K562 (cell line): ENCODE data around the gene CDC37. TPM values are rescaled to one million over a fixed set of nuclear protein-coding genes. Genes with fewer than 3 reads are reported as not detected.

Experiments used
- ELF1 ChIP-seq: fragments of 200-800 bp; sonication (Bioruptor generic); IDR thresholded peaks from 2 replicates; pipeline ENCODE4 v1.6.1; 2016; ENCODE audit warnings: missing genetic modification characterization, missing compliant biosample characterization
- KLF6 ChIP-seq: fragments of 250-450 bp; sonication (Bioruptor Pico); IDR thresholded peaks from 2 replicates; pipeline ENCODE4 v1.4.0; 2020; ENCODE audit warnings: mild to moderate bottlenecking, moderate library complexity, borderline replicate concordance
- MTA1 ChIP-seq: fragments of 450-650 bp; IDR thresholded peaks from 2 replicates; pipeline ENCODE4 v1.6.1; 2017; ENCODE audit warnings: borderline replicate concordance
- PHB2 ChIP-seq: fragments of 450-650 bp; IDR thresholded peaks from 2 replicates; pipeline ENCODE4 v1.6.1; 2017; ENCODE audit warnings: low read depth
- RHOXF2B ChIP-seq: fragments of 250-450 bp; sonication (Bioruptor Pico); conservative IDR thresholded peaks from 2 replicates; pipeline ENCODE4 v1.5.1; 2021
- SIN3A ChIP-seq, 2 experiments: fragments of 150-350 bp in 1 of 2; IDR thresholded peaks; 2 replicates each; pipeline ENCODE4 v1.6.1; 2011 to 2016; ENCODE audit warnings: borderline replicate concordance in 2 of 2, low read depth in 2 of 2, low read length in 2 of 2, mild to moderate bottlenecking in 2 of 2, moderate library complexity in 2 of 2; ENCODE audit not compliant: control insufficient read depth in 1 of 2
- WHSC1 ChIP-seq: IDR thresholded peaks from one replicate; pipeline ENCODE4 v1.6.1; 2012; ENCODE audit warnings: low read length, control low read depth, inconsistent platforms
- ZNF239 ChIP-seq: fragments of 250-450 bp; sonication (Bioruptor Pico); IDR thresholded peaks from 2 replicates; pipeline ENCODE4 v1.4.0; 2020; ENCODE audit warnings: mild to moderate bottlenecking
- ZNF24 ChIP-seq: fragments of 450-650 bp; IDR thresholded peaks from 2 replicates; pipeline ENCODE4 v1.6.1; 2016
- polyA plus RNA-seq, 8 experiments: library from polyadenylated mRNA; depleted of rRNA in 4 of 8; stranded (reverse) in 5 of 8; unstranded in 3 of 8; fragments of >200 nt; fragmentation: Nextera tagmentation in 2 of 8; fragmentation: Illumina TruSeq in 1 of 8; extraction: Ambion mirVana in 2 of 8; extraction: Trizol in 1 of 8; gene quantifications; 2 replicates each; pipeline versions ENCODE4 v1.2.1 to v1.2.3, GENCODE V29; 2011 to 2014; ENCODE audit warnings: inconsistent platforms in 1 of 8, missing spikeins in 1 of 8
- total RNA-seq, 7 experiments: library from RNA; depleted of rRNA in 6 of 7; stranded (reverse); fragments of >200 nt in 6 of 7; fragmentation: Illumina TruSeq in 2 of 7; extraction: Trizol in 2 of 7; gene quantifications; 2 replicates each; pipeline versions ENCODE4 v1.2.1 to v1.2.3, GENCODE V29; 2011 to 2021; ENCODE audit warnings: low replicate concordance in 1 of 7
- TF ChIP-seq, protein P1 (sequence below): fragments of 250-450 bp; sonication (Bioruptor Pico); IDR thresholded peaks from 2 replicates; pipeline ENCODE4 v1.5.0; 2020; ENCODE audit warnings: mild to moderate bottlenecking, borderline replicate concordance
- TF ChIP-seq, protein P2 (sequence below), 2 experiments: fragments of 450-650 bp; conservative IDR thresholded peaks; 2 replicates each; pipeline ENCODE4 v1.6.1; 2017; ENCODE audit warnings: mild to moderate bottlenecking in 2 of 2, moderate library complexity in 2 of 2
- TF ChIP-seq, protein P3 (sequence below): fragments of 450-650 bp; IDR thresholded peaks from 2 replicates; pipeline ENCODE4 v1.6.1; 2016; ENCODE audit warnings: low read depth
- TF ChIP-seq, protein P4 (sequence below): fragments of 250-450 bp; sonication (Bioruptor Pico); IDR thresholded peaks from 2 replicates; pipeline ENCODE4 v1.8.0; 2021; ENCODE audit warnings: moderate library complexity, mild to moderate bottlenecking, inconsistent platforms
- TF ChIP-seq, protein P5 (sequence below), 2 experiments: fragments of 450-650 bp in 1 of 2; sonication (generic) in 1 of 2; formaldehyde crosslinking; conservative IDR thresholded peaks; 2 replicates each; pipeline versions ENCODE4 v1.4.0 to v1.8.1; 2020 to 2022; ENCODE audit warnings: mild to moderate bottlenecking in 1 of 2, missing genetic modification reagents in 1 of 2

CDC37 gene
- total and polyA plus RNA-seq, 9 of the 15 experiments (the other 6 are each of a cell fraction or from before 2014, with no cell fraction given), result 6.6 to 538 (median 227) TPM

DNA sequence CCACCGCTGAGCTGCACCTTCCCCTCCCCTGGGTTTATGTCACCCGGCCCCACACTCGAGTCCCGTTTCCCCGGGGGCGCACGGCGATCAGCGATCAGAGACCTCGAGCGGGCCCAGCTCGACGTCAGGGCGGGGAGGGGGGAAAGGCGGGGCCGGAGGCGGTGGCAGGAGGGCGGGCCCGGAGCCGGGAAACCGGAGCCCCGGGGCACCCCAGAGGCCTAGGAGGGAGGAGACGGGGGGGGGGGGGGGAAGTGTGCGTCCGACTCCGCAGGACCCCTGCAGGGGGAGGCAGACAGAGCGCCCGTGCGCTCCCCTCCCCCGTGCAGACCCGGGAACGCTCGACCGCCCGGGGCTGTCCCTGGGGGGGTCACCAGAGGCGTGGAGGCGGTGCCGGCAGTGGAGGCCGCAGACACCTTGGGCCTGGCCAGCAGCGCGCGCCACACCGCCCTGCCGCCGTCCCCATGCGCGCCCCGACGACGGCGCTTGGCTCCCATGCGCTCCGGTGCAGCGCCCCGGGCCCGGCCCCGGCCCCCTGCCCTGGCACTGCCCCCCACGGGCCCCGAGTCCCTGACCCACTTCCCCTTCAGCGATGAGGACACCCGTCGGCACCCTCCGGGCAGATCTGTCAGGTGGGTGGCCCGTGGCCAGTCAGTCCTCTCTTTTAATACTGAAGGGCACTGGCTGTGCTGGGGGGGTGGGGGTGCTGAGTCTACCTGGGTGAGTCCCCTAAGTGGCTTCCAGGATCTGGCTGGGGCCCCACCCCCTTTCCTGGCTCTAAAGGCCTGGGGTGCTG, 28.8 kb upstream of the CDC37 start (continued):
- TF ChIP-seq, protein P1, sequence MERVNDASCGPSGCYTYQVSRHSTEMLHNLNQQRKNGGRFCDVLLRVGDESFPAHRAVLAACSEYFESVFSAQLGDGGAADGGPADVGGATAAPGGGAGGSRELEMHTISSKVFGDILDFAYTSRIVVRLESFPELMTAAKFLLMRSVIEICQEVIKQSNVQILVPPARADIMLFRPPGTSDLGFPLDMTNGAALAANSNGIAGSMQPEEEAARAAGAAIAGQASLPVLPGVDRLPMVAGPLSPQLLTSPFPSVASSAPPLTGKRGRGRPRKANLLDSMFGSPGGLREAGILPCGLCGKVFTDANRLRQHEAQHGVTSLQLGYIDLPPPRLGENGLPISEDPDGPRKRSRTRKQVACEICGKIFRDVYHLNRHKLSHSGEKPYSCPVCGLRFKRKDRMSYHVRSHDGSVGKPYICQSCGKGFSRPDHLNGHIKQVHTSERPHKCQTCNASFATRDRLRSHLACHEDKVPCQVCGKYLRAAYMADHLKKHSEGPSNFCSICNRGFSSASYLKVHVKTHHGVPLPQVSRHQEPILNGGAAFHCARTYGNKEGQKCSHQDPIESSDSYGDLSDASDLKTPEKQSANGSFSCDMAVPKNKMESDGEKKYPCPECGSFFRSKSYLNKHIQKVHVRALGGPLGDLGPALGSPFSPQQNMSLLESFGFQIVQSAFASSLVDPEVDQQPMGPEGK (CRISPR knock-in tag), result no peak
- TF ChIP-seq, protein P2, sequence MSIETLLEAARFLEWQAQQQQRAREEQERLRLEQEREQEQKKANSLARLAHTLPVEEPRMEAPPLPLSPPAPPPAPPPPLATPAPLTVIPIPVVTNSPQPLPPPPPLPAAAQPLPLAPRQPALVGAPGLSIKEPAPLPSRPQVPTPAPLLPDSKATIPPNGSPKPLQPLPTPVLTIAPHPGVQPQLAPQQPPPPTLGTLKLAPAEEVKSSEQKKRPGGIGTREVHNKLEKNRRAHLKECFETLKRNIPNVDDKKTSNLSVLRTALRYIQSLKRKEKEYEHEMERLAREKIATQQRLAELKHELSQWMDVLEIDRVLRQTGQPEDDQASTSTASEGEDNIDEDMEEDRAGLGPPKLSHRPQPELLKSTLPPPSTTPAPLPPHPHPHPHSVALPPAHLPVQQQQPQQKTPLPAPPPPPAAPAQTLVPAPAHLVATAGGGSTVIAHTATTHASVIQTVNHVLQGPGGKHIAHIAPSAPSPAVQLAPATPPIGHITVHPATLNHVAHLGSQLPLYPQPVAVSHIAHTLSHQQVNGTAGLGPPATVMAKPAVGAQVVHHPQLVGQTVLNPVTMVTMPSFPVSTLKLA (conservative IDR thresholded peaks at IDR 0.05), result peak in 1 of 2 experiments; percentile 57; a peak in 2 of 4 replicates
- TF ChIP-seq PHB2 (no peak), SIN3A (IDR thresholded peaks at IDR 0.05; ENCODE audit: borderline replicate concordance in 2 of 2, control insufficient read depth in 1 of 2, low read depth in 2 of 2, low read length in 2 of 2) (no peak; a peak in 1 of 4 replicates), ZNF239 (CRISPR knock-in tag) (no peak), KLF6 (CRISPR knock-in tag) (no peak), RHOXF2B (CRISPR knock-in tag) (no peak), ELF1 (no peak), WHSC1 (no peak), ZNF24 (no peak), MTA1 (peak; percentile 78; the same call in 1 of the 2 replicates)
- TF ChIP-seq, protein P3, sequence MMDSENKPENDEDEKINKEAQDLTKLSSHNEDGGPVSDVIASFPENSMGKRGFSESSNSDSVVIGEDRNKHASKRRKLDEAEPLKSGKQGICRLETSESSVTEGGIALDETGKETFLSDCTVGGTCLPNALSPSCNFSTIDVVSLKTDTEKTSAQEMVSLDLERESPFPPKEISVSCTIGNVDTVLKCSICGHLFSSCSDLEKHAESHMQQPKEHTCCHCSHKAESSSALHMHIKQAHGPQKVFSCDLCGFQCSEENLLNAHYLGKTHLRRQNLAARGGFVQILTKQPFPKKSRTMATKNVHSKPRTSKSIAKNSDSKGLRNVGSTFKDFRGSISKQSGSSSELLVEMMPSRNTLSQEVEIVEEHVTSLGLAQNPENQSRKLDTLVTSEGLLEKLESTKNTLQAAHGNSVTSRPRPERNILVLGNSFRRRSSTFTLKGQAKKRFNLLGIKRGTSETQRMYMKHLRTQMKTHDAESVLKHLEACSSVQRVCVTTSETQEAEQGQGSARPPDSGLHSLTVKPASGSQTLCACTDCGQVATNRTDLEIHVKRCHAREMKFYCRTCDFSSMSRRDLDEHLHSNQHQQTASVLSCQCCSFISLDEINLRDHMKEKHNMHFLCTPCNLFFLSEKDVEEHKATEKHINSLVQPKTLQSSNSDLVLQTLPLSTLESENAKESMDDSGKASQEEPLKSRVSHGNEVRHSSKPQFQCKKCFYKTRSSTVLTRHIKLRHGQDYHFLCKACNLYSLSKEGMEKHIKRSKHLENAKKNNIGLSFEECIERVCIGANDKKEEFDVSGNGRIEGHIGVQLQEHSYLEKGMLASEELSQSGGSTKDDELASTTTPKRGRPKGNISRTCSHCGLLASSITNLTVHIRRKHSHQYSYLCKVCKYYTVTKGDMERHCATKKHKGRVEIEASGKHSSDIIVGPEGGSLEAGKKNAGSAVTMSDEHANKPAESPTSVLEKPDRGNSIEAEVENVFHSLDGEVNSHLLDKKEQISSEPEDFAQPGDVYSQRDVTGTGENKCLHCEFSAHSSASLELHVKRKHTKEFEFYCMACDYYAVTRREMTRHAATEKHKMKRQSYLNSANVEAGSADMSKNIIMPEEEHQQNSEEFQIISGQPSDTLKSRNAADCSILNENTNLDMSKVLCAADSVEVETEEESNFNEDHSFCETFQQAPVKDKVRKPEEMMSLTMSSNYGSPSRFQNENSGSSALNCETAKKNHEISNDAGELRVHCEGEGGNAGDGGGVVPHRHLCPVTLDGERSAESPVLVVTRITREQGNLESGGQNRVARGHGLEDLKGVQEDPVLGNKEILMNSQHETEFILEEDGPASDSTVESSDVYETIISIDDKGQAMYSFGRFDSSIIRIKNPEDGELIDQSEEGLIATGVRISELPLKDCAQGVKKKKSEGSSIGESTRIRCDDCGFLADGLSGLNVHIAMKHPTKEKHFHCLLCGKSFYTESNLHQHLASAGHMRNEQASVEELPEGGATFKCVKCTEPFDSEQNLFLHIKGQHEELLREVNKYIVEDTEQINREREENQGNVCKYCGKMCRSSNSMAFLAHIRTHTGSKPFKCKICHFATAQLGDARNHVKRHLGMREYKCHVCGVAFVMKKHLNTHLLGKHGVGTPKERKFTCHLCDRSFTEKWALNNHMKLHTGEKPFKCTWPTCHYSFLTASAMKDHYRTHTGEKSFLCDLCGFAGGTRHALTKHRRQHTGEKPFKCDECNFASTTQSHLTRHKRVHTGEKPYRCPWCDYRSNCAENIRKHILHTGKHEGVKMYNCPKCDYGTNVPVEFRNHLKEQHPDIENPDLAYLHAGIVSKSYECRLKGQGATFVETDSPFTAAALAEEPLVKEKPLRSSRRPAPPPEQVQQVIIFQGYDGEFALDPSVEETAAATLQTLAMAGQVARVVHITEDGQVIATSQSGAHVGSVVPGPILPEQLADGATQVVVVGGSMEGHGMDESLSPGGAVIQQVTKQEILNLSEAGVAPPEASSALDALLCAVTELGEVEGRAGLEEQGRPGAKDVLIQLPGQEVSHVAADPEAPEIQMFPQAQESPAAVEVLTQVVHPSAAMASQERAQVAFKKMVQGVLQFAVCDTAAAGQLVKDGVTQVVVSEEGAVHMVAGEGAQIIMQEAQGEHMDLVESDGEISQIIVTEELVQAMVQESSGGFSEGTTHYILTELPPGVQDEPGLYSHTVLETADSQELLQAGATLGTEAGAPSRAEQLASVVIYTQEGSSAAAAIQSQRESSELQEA, result no peak
- TF ChIP-seq, protein P4, sequence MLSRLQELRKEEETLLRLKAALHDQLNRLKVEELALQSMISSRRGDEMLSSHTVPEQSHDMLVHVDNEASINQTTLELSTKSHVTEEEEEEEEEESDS, result no peak
- TF ChIP-seq, protein P5, sequence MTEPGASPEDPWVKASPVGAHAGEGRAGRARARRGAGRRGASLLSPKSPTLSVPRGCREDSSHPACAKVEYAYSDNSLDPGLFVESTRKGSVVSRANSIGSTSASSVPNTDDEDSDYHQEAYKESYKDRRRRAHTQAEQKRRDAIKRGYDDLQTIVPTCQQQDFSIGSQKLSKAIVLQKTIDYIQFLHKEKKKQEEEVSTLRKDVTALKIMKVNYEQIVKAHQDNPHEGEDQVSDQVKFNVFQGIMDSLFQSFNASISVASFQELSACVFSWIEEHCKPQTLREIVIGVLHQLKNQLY (CRISPR knock-in tag; conservative IDR thresholded peaks at IDR 0.05), result no peak
